ENCODE data around the gene PTH2R. TPM values are rescaled to one million over a fixed set of nuclear protein-coding genes. Genes with fewer than 3 reads are reported as not detected.
"Not testable (repeated sequence)": the region's sequence is repeated elsewhere in the genome, so short reads cannot be mapped to it uniquely, and the experiment has no call there.

PTH2R gene
- total and polyA plus RNA-seq, 8 donors: 0.09 to 0.42 (median 0.14) TPM; not detected in 3

- intact Hi-C loops (cut with DNase I): no loop called here
- no peak overlapping the region for H3K27ac ChIP-seq
- no peaks in the 10 kb centered on the region for H3K9me3 ChIP-seq
- no peaks in the 10 kb centered on the region for H3K27me3 ChIP-seq
- DNase-seq (no peak), ATAC-seq (no peak)
- no peak for TF ChIP-seq CTCF (IDR thresholded peaks at IDR 0.05)
- H3K4me1 ChIP-seq: no peaks in the 10 kb centered on the region
- no peaks in the 10 kb centered on the region for H3K36me3 ChIP-seq
- no peak overlapping the region for H3K4me3 ChIP-seq
These were observed 27.4 kb upstream of the PTH2R start for GRCh38 chr2:208379192-208379591.

GRCh38 chr2:208384637-208385036 is 22.0 kb upstream of the PTH2R start:
- H3K27ac ChIP-seq: no peak overlapping the region
- intact Hi-C loops (cut with DNase I): no loop called here
- H3K4me1 ChIP-seq: no peaks in the 10 kb centered on the region
- no peaks in the 10 kb centered on the region for H3K36me3 ChIP-seq
- peaks cover 8 to 11% of the 10 kb centered on the region in 2 donors for H3K27me3 ChIP-seq
- no peak for TF ChIP-seq CTCF (IDR thresholded peaks at IDR 0.05)
- DNase-seq (no peak), ATAC-seq (no peak)
- H3K4me3 ChIP-seq: no peak overlapping the region
- H3K9me3 ChIP-seq: no peaks in the 10 kb centered on the region

- DNase-seq (no peak), ATAC-seq (no peak)
- H3K9me3 ChIP-seq: no peaks in the 10 kb centered on the region
- H3K4me1 ChIP-seq: no peaks in the 10 kb centered on the region
- H3K36me3 ChIP-seq: no peaks in the 10 kb centered on the region
- TF ChIP-seq CTCF (IDR thresholded peaks at IDR 0.05): no peak
- no peak overlapping the region for H3K27ac ChIP-seq
- H3K4me3 ChIP-seq: no peak overlapping the region
- H3K27me3 ChIP-seq: peaks cover 8 to 11% of the 10 kb centered on the region in 2 donors
- intact Hi-C loops (cut with DNase I): no loop called here
These were observed 20.1 kb upstream of the PTH2R start for GRCh38 chr2:208386541-208386940.

- DNase-seq (no peak), ATAC-seq (no peak)
- no peaks in the 10 kb centered on the region for H3K4me1 ChIP-seq
- peaks cover 0 to 23% of the 10 kb centered on the region in 2 donors for H3K9me3 ChIP-seq
- intact Hi-C loops (cut with DNase I): no loop called here
- no peak overlapping the region for H3K4me3 ChIP-seq
- H3K27ac ChIP-seq: no peak overlapping the region
- TF ChIP-seq CTCF (IDR thresholded peaks at IDR 0.05): no peak
- H3K36me3 ChIP-seq: no peaks in the 10 kb centered on the region
- H3K27me3 ChIP-seq: peaks cover 4 to 9% of the 10 kb centered on the region in 2 donors
These were observed 16.7 kb upstream of the PTH2R start for GRCh38 chr2:208389940-208390339.

- DNase-seq (no peak), ATAC-seq (no peak)
- H3K27me3 ChIP-seq: no peaks in the 10 kb centered on the region
- H3K27ac ChIP-seq: no peak overlapping the region
- peaks cover 0 to 26% of the 10 kb centered on the region in 2 donors for H3K9me3 ChIP-seq
- no peaks in the 10 kb centered on the region for H3K4me1 ChIP-seq
- no peak overlapping the region for H3K4me3 ChIP-seq
- intact Hi-C loops (cut with DNase I): no loop called here
- no peaks in the 10 kb centered on the region for H3K36me3 ChIP-seq
- no peak for TF ChIP-seq CTCF (IDR thresholded peaks at IDR 0.05)
These were observed 14.3 kb upstream of the PTH2R start for GRCh38 chr2:208392300-208392699.

- DNase-seq; H3K27me3 ChIP-seq; H3K36me3 ChIP-seq; H3K27ac ChIP-seq; H3K4me1 ChIP-seq; intact Hi-C loops (cut with DNase I); H3K4me3 ChIP-seq; ATAC-seq: not testable (repeated sequence)
- peaks cover 0 to 26% of the 10 kb centered on the region in 2 donors for H3K9me3 ChIP-seq
These were observed 9.8 kb upstream of the PTH2R start for GRCh38 chr2:208396796-208397195.
